Measurements from ENCODE around the gene YPEL2. TPM values are rescaled to one million over a fixed set of nuclear protein-coding genes. Genes with fewer than 3 reads are reported as not detected.
A peak's percentile ranks its signal among the peaks of the same experiment; 100 is the strongest.

The YPEL2 gene
- total and polyA plus RNA-seq, 2 of the 13 experiments (the other 11 are each of a cell fraction or from before 2014, with no cell fraction given), result 8.5 to 21.1 TPM

GRCh38 chr17:59440757-59441463, 109.5 kb downstream of the YPEL2 start (continued):
- no peak for TF ChIP-seq GPBP1L1 (CRISPR knock-in tag; IDR thresholded peaks at IDR 0.05)
- no peak for TF ChIP-seq ZNF549 (CRISPR knock-in tag; IDR thresholded peaks at IDR 0.05)
- TF ChIP-seq POGZ (CRISPR knock-in tag; IDR thresholded peaks at IDR 0.05), result no peak
- TF ChIP-seq ZNF407 (CRISPR knock-in tag; IDR thresholded peaks at IDR 0.05; ENCODE audit: not compliant biosample characterization), result no peak
- TF ChIP-seq ZFP41 (CRISPR knock-in tag; IDR thresholded peaks at IDR 0.05; ENCODE audit: borderline replicate concordance), result no peak
- TF ChIP-seq ZNF614 (CRISPR knock-in tag; IDR thresholded peaks at IDR 0.05; ENCODE audit: borderline replicate concordance), result peak; percentile 54; the same call in 1 of the 2 replicates
- TF ChIP-seq ZBTB46 (CRISPR knock-in tag; IDR thresholded peaks at IDR 0.05; ENCODE audit: borderline replicate concordance), result no peak
- TF ChIP-seq CEBPZ (IDR thresholded peaks at IDR 0.05; ENCODE audit: low read length), result no peak
- no peak for TF ChIP-seq ZBTB39 (CRISPR knock-in tag; IDR thresholded peaks at IDR 0.05)
- no peak for TF ChIP-seq ZFP36L1 (CRISPR knock-in tag; IDR thresholded peaks at IDR 0.05)
